SH-SY5Y (cell line): Measurements from ENCODE around the gene TYMP.

Source experiments
- GATA2 ChIP-seq: IDR thresholded peaks from 2 replicates; pipeline ENCODE4 v1.6.1; 2011; ENCODE audit warnings: mild to moderate bottlenecking, low read depth, low read length
- GATA3 ChIP-seq: IDR thresholded peaks from 2 replicates; pipeline ENCODE4 v1.6.1; 2011; ENCODE audit warnings: low read depth, mild to moderate bottlenecking, low read length, moderate library complexity

DNA sequence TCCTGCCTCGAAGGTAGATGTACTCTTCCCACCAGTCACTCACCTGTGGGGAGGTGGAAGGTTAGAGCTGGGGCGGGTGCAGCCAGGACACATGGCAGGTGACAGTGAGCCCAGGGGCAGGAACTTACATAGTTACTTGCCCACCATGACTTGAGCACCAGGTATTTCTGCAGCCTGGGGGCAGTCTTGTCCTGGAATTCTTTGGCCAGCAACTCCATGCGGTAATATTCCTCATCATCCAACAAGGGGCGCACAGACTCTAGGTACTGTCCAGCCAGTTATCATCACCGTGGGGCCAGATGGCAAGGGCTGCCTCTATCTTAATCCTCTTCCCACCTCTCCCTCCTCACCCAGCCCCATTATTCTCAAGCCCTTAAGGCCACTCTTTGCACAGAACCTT lies 46.3 kb upstream of the TYMP start:
- TF ChIP-seq GATA2 (no peak), GATA3 (no peak)
